Measurements from ENCODE around the gene MROH9. TPM values are rescaled to one million over a fixed set of nuclear protein-coding genes. Genes with fewer than 3 reads are reported as not detected.

Gene MROH9
- total RNA-seq, 1 donor from 2014 or later = not detected

DNA sequence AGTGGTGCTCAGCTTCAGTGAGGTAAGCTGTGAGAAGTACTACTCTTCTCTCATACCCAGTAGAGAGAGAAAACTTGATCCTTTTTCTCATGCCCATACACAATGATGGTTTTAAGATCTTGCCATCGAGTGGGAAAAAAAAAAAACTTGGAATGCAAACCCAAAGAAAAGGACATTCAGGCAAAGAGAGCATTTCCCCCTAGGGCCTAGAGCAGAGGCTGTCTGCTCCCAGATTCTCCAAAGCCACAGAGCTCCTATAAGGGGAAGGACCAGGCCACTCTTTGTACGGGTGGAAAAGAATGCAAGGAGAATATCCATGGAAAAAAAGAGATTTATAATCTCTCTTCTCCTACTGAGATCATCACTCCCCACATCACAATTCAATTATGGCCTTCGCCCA is 34.9 kb downstream of the MROH9 start:
- Mint-ChIP-seq H3K36me3 (no peaks in the 10 kb centered on the region), H3K27ac (no peak overlapping the region)
- DNase-seq (ENCODE audit: extremely low spot score, unreplicated experiment) = no peak

DNA sequence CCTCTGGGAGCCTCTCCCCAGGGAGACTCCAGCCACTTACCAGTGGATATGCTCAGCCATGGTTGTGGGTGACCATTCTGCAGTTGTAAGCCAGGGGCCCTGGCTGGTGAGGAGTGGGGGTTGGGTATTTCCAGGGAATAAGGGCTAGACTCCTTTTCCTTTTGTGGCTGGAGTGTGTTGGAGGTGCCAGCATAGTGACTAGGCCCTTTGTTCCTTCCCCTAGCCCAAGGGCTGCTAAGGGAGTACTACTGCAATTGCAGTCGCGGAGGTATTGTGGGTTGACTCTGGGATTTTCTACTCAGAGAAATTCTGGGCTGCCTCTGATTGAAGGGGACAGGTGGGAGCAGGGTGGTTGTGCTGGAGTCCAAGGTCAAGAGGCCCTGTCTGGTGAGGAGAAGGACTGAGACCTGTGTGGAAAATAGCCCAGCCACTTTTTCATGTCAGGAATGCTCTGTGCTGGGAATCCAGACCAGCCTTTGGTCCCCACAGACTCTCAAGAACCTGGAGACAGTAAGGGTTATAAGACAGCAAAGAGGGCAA is 43.1 kb downstream of the MROH9 start:
- no peaks in the 10 kb centered on the region for H3K4me1 Mint-ChIP-seq (ENCODE audit: unreplicated experiment)
- H3K27ac Mint-ChIP-seq = no peak overlapping the region
- TF ChIP-seq, protein P1, sequence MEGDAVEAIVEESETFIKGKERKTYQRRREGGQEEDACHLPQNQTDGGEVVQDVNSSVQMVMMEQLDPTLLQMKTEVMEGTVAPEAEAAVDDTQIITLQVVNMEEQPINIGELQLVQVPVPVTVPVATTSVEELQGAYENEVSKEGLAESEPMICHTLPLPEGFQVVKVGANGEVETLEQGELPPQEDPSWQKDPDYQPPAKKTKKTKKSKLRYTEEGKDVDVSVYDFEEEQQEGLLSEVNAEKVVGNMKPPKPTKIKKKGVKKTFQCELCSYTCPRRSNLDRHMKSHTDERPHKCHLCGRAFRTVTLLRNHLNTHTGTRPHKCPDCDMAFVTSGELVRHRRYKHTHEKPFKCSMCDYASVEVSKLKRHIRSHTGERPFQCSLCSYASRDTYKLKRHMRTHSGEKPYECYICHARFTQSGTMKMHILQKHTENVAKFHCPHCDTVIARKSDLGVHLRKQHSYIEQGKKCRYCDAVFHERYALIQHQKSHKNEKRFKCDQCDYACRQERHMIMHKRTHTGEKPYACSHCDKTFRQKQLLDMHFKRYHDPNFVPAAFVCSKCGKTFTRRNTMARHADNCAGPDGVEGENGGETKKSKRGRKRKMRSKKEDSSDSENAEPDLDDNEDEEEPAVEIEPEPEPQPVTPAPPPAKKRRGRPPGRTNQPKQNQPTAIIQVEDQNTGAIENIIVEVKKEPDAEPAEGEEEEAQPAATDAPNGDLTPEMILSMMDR (conservative IDR thresholded peaks at IDR 0.05) = no peak
- no peaks in the 10 kb centered on the region for H3K27me3 Mint-ChIP-seq
- DNase-seq (ENCODE audit: extremely low spot score, unreplicated experiment) = no peak
- H3K9me3 Mint-ChIP-seq = peaks cover 5% of the 10 kb centered on the region
- no peaks in the 10 kb centered on the region for H3K36me3 Mint-ChIP-seq
- H3K4me3 Mint-ChIP-seq = no peak overlapping the region

More for the DNA sequence above, 34.9 kb downstream of the MROH9 start:
- Mint-ChIP-seq H3K9me3 (peaks cover under 1% of the 10 kb centered on the region), H3K4me1 (ENCODE audit: unreplicated experiment) (no peaks in the 10 kb centered on the region), H3K27me3 (peaks cover 8% of the 10 kb centered on the region), H3K4me3 (no peak overlapping the region)
- TF ChIP-seq, protein P1 (conservative IDR thresholded peaks at IDR 0.05) = no peak

DNA sequence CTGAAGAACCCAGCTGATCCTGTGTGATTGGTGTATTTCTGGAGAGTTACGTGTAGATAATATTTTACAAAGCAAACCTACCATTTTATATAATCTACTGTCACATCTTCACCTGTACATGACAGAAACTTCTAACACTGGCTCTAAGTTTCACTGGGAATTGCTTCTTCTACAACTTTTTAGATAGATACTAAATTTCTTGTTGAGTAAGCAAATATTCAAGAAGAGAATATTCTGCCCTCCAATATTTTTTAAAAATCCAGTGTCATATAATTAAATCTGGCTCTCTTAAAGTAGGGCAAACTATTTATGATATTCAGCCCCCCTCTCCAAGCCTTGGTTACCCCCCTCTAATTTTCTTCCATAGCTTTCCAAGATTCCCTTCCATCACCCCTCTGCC is 50.1 kb downstream of the MROH9 start:
- no peak for DNase-seq (ENCODE audit: extremely low spot score, unreplicated experiment)
- H3K27ac Mint-ChIP-seq = no peak overlapping the region
- H3K4me3 Mint-ChIP-seq = no peak overlapping the region
- H3K27me3 Mint-ChIP-seq = no peaks in the 10 kb centered on the region
- H3K36me3 Mint-ChIP-seq = no peaks in the 10 kb centered on the region
- no peaks in the 10 kb centered on the region for H3K4me1 Mint-ChIP-seq (ENCODE audit: unreplicated experiment)
- H3K9me3 Mint-ChIP-seq = no peaks in the 10 kb centered on the region
- TF ChIP-seq, protein P1 (conservative IDR thresholded peaks at IDR 0.05) = no peak

DNA sequence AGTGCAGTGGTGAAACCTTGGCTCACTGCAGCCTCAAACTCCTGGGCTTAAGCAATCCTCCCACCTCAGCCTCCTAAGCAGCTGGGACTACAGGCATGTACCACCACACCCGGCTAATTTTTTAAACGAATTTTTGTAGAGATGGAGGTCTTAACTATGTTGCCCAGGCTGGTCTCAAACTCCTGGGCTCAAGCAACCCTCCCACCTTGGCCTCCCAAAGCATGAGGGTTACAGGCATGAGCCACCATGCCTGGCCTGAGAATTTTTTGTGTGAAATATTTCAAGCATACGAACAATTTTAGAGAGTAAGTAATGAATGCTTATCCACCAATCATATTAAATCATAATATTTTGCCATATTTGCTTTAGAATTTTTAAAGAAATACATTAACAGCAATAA is 51.6 kb downstream of the MROH9 start:
- DNase-seq (ENCODE audit: extremely low spot score, unreplicated experiment) = no peak
- no peaks in the 10 kb centered on the region for H3K4me1 Mint-ChIP-seq (ENCODE audit: unreplicated experiment)
- no peaks in the 10 kb centered on the region for H3K36me3 Mint-ChIP-seq
- H3K4me3 Mint-ChIP-seq = no peak overlapping the region
- no peaks in the 10 kb centered on the region for H3K9me3 Mint-ChIP-seq
- TF ChIP-seq, protein P1 (conservative IDR thresholded peaks at IDR 0.05) = no peak
- no peak overlapping the region for H3K27ac Mint-ChIP-seq
- H3K27me3 Mint-ChIP-seq = no peaks in the 10 kb centered on the region

DNA sequence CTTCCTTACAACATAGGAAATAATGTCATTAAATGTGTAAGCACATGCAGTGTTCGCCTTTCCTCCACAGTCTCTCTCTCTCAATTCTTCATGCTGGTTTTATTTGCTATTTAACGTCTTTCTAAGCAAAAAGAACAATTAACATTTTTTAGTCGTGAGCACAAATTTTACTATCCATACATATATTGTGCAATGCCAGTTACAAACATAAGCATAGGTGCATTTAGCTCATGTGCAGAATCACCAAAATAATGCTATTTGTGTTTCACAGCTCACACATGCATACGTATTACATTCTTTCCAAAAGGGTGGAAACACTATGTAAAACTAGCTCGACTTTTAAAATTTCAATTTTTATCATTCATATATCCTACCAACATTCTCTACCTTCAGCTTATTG is 52.1 kb downstream of the MROH9 start:
- Mint-ChIP-seq H3K27me3 (no peaks in the 10 kb centered on the region), H3K36me3 (no peaks in the 10 kb centered on the region), H3K27ac (no peak overlapping the region), H3K9me3 (no peaks in the 10 kb centered on the region), H3K4me1 (ENCODE audit: unreplicated experiment) (no peaks in the 10 kb centered on the region), H3K4me3 (no peak overlapping the region)
- TF ChIP-seq, protein P1 (conservative IDR thresholded peaks at IDR 0.05) = no peak
- DNase-seq (ENCODE audit: extremely low spot score, unreplicated experiment) = no peak

DNA sequence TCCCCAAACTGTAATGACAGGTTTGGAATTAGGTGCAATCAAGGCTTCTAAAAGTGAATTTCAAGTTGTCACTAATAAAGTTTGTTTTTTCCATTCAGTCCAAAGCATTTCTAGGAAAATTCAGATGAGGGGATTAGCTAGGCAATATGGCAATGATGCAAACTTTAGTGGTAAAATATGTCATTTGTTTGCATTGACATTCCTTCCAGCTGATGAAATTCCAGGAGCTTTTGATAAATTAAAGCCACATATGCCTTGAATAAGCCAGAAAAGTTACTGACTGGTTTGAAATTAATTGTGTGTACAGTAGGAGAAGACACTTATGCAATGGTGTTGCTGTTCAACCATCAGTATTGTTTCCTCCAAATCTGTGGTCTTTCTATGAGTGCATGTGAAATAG is 57.8 kb downstream of the MROH9 start:
- Mint-ChIP-seq H3K27me3 (no peaks in the 10 kb centered on the region), H3K9me3 (no peaks in the 10 kb centered on the region), H3K27ac (no peak overlapping the region), H3K4me1 (ENCODE audit: unreplicated experiment) (no peaks in the 10 kb centered on the region), H3K4me3 (no peak overlapping the region), H3K36me3 (no peaks in the 10 kb centered on the region)
- no peak for DNase-seq (ENCODE audit: extremely low spot score, unreplicated experiment)
- TF ChIP-seq, protein P1 (conservative IDR thresholded peaks at IDR 0.05) = no peak

Data from type B pancreatic cell (in vitro differentiated cells).